ENCODE results near the gene FLT1. TPM values are rescaled to one million over a fixed set of nuclear protein-coding genes. Genes with fewer than 3 reads are reported as not detected.

FLT1 gene
- total RNA-seq, 1 donor from 2014 or later: 6.5 TPM

DNA sequence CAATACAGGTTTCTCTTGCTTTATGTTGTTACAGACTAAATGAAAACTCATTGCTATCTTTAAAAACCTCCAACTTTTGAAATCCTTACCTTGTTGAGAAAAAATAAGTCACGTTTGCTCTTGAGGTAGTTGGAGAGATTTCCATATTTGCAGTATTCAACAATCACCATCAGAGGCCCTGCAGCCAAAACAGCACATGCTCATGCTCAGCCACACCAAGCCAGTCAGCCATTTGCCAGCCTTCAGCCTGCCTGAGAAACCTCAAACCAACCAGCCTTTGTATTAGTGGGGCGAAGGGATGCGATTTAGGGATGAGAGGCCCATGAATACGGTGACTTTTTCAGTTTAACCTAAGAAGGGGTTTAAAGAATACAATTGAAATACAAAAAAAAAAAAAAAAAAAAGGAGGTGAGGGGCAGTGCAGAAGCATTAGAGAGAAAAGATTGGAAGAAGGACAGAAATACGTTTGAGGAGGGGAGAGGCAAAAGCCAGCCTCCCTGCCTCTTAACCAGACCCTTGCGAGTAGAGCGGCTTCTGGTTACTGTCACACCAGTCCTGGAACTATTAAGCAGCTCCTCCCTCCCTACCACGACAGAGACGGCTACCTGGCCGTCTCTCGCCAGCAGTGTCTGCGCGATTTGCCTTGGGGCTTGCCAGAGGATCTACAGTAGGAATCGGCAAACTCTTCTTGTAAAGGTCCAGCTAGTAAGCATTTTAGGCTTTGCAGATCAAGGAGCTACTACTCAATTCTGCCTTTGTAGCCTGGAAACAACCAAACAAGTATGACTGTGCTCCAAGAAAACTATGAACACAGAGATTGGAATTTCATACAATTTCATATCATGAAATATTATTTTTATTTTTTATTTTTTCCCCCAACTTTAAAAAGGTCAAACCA is 167.3 kb downstream of the FLT1 start:
- Mint-ChIP-seq H3K27ac (no peak overlapping the region), H3K27me3 (ENCODE audit: low read depth) (no peaks in the 10 kb centered on the region), H3K4me3 (no peak overlapping the region), H3K36me3 (no peaks in the 10 kb centered on the region), H3K4me1 (peaks cover 12% of the 10 kb centered on the region), H3K9me3 (no peaks in the 10 kb centered on the region)
- no peak for TF ChIP-seq CTCF (IDR thresholded peaks at IDR 0.05; ENCODE audit: unreplicated experiment)
- no peak for DNase-seq (ENCODE audit: low spot score in 2 of 2, unreplicated experiment in 2 of 2)

DNA sequence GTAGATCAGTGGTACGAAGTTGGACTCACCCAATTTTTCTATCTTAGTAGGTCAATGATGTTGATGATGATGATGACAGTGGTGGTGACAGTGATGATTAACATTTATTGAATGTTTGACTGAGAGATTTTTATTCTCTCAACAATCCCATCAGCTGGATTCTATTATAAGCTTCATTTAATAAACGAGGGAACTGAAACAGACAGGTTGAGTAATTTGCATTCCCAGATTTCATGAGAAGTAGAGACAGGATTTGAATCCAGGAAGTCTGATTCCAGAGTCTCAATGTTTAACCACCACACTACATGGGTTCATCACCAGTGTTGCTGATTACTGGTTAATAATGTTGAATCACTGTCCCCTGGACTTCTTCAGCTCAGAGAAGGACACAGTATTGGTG is 168.9 kb downstream of the FLT1 start:
- Mint-ChIP-seq H3K4me1 (peaks cover 26% of the 10 kb centered on the region), H3K4me3 (no peak overlapping the region), H3K9me3 (no peaks in the 10 kb centered on the region), H3K27me3 (ENCODE audit: low read depth) (peaks cover 4% of the 10 kb centered on the region), H3K36me3 (no peaks in the 10 kb centered on the region), H3K27ac (no peak overlapping the region)
- no peak for DNase-seq (ENCODE audit: low spot score in 2 of 2, unreplicated experiment in 2 of 2)
- TF ChIP-seq CTCF (IDR thresholded peaks at IDR 0.05; ENCODE audit: unreplicated experiment): no peak

DNA sequence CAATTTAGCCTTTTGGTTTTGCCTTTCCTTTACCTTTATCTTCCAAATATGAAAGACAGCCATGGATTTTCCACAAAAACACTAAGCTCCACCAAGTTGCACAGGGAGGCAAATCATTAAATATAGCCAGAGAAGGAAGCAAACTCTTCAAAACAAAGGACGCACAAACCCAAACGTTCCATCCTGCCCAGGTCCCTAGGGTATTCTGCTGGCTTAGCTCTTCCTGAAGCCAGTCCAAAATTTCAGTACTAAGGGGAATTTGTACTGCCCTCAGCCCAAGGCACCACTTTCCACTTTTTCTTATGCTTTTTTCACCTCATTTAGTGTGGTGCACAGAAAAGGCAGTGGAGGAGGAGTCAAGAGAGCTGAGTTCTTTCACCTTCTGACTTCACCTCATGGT is 169.9 kb downstream of the FLT1 start:
- no peak for TF ChIP-seq CTCF (IDR thresholded peaks at IDR 0.05; ENCODE audit: unreplicated experiment)
- DNase-seq (ENCODE audit: low spot score in 2 of 2, unreplicated experiment in 2 of 2): no peak
- Mint-ChIP-seq H3K4me1 (peaks cover 26% of the 10 kb centered on the region), H3K9me3 (no peaks in the 10 kb centered on the region), H3K4me3 (no peak overlapping the region), H3K27ac (no peak overlapping the region), H3K36me3 (no peaks in the 10 kb centered on the region), H3K27me3 (ENCODE audit: low read depth) (peaks cover 4% of the 10 kb centered on the region)

DNA sequence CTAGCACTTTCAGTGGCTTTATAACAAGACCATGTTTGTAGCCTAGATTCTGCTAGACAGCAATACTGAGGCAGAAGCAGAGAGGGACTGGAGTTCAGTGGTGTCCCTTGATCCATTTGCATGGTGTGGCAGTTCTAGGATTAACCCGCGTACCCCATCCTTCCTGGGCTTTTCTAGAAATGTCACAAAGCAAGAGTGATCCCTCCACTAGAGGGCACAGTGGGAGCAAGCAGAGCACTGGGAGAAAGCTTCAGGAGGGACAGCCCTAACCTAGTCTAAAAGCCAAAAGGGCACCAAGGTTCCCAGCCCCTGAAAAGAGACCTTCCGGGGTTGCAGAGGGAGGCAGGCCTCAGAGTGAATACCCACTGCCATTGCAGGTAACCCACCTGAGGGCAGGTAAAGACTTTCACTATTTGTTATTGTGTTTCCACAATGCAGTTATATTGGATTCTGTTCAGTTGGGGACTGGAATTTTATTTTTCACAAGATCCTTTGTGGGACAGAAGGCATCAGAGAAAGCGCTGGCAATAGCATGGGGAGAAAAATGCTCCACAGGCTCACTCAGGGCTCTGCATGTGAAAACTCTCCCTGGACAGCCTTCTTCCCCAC is 170.6 kb downstream of the FLT1 start:
- peak in 1 of 2 experiments; percentile 46 for DNase-seq (ENCODE audit: low spot score in 2 of 2, unreplicated experiment in 2 of 2)
- peak; percentile 48 for TF ChIP-seq CTCF (IDR thresholded peaks at IDR 0.05; ENCODE audit: unreplicated experiment)
- Mint-ChIP-seq H3K9me3 (no peaks in the 10 kb centered on the region), H3K27ac (no peak overlapping the region), H3K27me3 (ENCODE audit: low read depth) (peaks cover 4% of the 10 kb centered on the region), H3K4me3 (no peak overlapping the region), H3K36me3 (no peaks in the 10 kb centered on the region), H3K4me1 (peaks cover 32% of the 10 kb centered on the region)

DNA sequence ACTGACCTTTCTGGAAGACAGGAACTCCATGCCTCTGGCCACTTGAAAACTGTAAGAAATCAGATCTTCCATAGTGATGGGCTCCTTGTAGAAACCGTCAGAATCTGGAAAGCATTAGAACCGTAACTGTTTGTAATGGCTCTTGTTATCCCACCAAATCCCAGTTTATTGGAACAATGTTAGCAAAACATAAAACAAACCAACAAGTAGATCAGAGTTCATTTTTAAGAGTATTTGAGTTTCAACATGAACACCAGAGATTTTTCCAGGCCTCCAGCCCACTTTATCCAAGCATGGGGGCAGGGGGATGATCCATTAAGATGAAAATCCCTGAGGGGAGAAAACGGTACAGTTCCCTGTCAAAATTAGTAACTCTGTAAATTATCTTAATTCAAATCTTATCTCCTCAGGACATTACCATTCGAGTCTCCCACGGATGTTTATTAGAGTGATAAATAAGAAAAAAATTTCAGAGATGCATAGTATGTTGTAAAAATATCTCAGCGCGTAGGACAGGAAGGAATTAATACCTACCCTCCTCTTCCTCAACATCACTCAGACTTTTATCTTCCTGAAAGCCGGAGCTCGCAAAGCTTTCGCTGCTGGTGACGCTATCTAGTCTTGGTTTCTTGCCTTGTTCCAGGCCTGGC is 172.5 kb downstream of the FLT1 start:
- Mint-ChIP-seq H3K4me1 (peaks cover 33% of the 10 kb centered on the region), H3K36me3 (no peaks in the 10 kb centered on the region), H3K27me3 (ENCODE audit: low read depth) (peaks cover 4% of the 10 kb centered on the region), H3K27ac (peak overlapping the region; percentile 60), H3K4me3 (peak overlapping the region; percentile 2), H3K9me3 (no peaks in the 10 kb centered on the region)
- DNase-seq (ENCODE audit: low spot score in 2 of 2, unreplicated experiment in 2 of 2): no peak
- TF ChIP-seq CTCF (IDR thresholded peaks at IDR 0.05; ENCODE audit: unreplicated experiment): no peak

All from mesothelial cell of epicardium (in vitro differentiated cells).